HEK293 (cell line): ENCODE results near the gene BRINP2.

Source experiments
- CTCF ChIA-PET: fragments of 350-600 bp; formaldehyde crosslinking; extraction: SDS; loops from one replicate; lab custom pipeline; 2021; ENCODE audit warnings: antibody characterized with exemption; lab: Yijun Ruan, JAX
- POLR2A ChIA-PET: fragments of 300-600 bp; formaldehyde crosslinking; extraction: SDS; loops from one replicate; lab custom pipeline; 2020; ENCODE audit warnings: antibody characterized with exemption, inconsistent platforms; lab: Yijun Ruan, JAX
- H3K27ac ChIP-seq: fragments of 200-500 bp; sonication (Bioruptor generic); 2 replicates; pipeline ENCODE4 v1.5.1; 2014; ENCODE audit warnings: low read depth, low read length, control low read depth, inconsistent platforms; ENCODE audit errors: extremely low read depth
- H3K36me3 ChIP-seq, 2 experiments: fragments of 200-500 bp in 1 of 2; sonication (Bioruptor generic) in 1 of 2; 1 replicate in 1 of 2; 2 replicates in 1 of 2; pipeline ENCODE4 v1.5.1; 2014 to 2017; ENCODE audit warnings: inconsistent platforms in 2 of 2, low read length in 2 of 2; ENCODE audit not compliant: control insufficient read depth in 2 of 2, insufficient read depth in 1 of 2
- H3K4me1 ChIP-seq: fragments of 200-500 bp; sonication (Bioruptor generic); 2 replicates; pipeline ENCODE4 v1.5.1; 2014; ENCODE audit warnings: mild to moderate bottlenecking, low read length, inconsistent platforms; ENCODE audit not compliant: control insufficient read depth, insufficient read depth
- H3K4me3 ChIP-seq: 2 replicates; pipeline ENCODE4 v1.5.1; 2011; ENCODE audit warnings: low read depth, mild to moderate bottlenecking, control low read depth, low read length, moderate library complexity
- H3K9me3 ChIP-seq: fragments of 200-500 bp; sonication (Bioruptor generic); 2 replicates; pipeline ENCODE4 v1.5.1; 2014; ENCODE audit warnings: low read depth, low read length, inconsistent platforms; ENCODE audit not compliant: control insufficient read depth, insufficient read depth
- GFI1B ChIP-seq: fragments of 450-650 bp; formaldehyde crosslinking; IDR thresholded peaks from 2 replicates; pipeline ENCODE4 v1.5.1; 2016; ENCODE audit warnings: missing biosample characterization, missing genetic modification characterization
- KLF1 ChIP-seq: fragments of 450-650 bp; formaldehyde crosslinking; IDR thresholded peaks from 2 replicates; pipeline ENCODE4 v1.5.1; 2016; ENCODE audit warnings: missing biosample characterization, missing genetic modification characterization
- KLF7 ChIP-seq: fragments of 450-650 bp; formaldehyde crosslinking; IDR thresholded peaks from 2 replicates; pipeline ENCODE4 v1.5.1; 2016; ENCODE audit warnings: missing biosample characterization, missing genetic modification characterization, borderline replicate concordance
- OSR2 ChIP-seq: fragments of 450-650 bp; formaldehyde crosslinking; IDR thresholded peaks from 2 replicates; pipeline ENCODE4 v1.5.1; 2016; ENCODE audit warnings: missing biosample characterization, missing genetic modification characterization
- PRDM1 ChIP-seq: fragments of 450-650 bp; formaldehyde crosslinking; IDR thresholded peaks from 2 replicates; pipeline ENCODE4; 2016; ENCODE audit warnings: missing biosample characterization, missing genetic modification characterization
- RBAK ChIP-seq: fragments of 450-650 bp; formaldehyde crosslinking; IDR thresholded peaks from 2 replicates; pipeline ENCODE4 v1.5.1; 2016; ENCODE audit warnings: missing biosample characterization, missing genetic modification characterization
- REST ChIP-seq: fragments of 450-650 bp; formaldehyde crosslinking; IDR thresholded peaks from 2 replicates; pipeline ENCODE4 v1.5.1; 2016; ENCODE audit warnings: missing biosample characterization, missing genetic modification characterization
- YY1 ChIP-seq: fragments of 450-650 bp; formaldehyde crosslinking; IDR thresholded peaks from 2 replicates; pipeline ENCODE4 v1.5.1; 2018; ENCODE audit warnings: missing biosample characterization, missing genetic modification characterization
- ZBTB17 ChIP-seq: fragments of 450-650 bp; formaldehyde crosslinking; IDR thresholded peaks from 2 replicates; pipeline ENCODE4 v1.5.1; 2016; ENCODE audit warnings: missing biosample characterization, missing genetic modification characterization
- ZFP37 ChIP-seq: fragments of 450-650 bp; formaldehyde crosslinking; IDR thresholded peaks from 2 replicates; pipeline ENCODE4 v1.5.1; 2016; ENCODE audit warnings: missing biosample characterization, missing genetic modification characterization
- ZIC2 ChIP-seq: fragments of 450-650 bp; formaldehyde crosslinking; IDR thresholded peaks from 2 replicates; pipeline ENCODE4 v1.5.1; 2016; ENCODE audit warnings: missing biosample characterization, missing genetic modification characterization
- ZNF138 ChIP-seq: fragments of 450-650 bp; formaldehyde crosslinking; IDR thresholded peaks from 2 replicates; pipeline ENCODE4 v1.5.1; 2016; ENCODE audit warnings: missing biosample characterization, missing genetic modification characterization, borderline replicate concordance
- ZNF146 ChIP-seq: fragments of 450-650 bp; formaldehyde crosslinking; IDR thresholded peaks from 2 replicates; pipeline ENCODE4 v1.5.1; 2016; ENCODE audit warnings: missing biosample characterization, missing genetic modification characterization
- ZNF274 ChIP-seq, 2 experiments: fragments of 200-500 bp in 1 of 2; fragments of 450-650 bp in 1 of 2; sonication (Bioruptor generic) in 1 of 2; formaldehyde crosslinking in 1 of 2; IDR thresholded peaks; 2 replicates each; pipeline versions ENCODE4 v1.5.1 to v1.6.1; 2014 to 2016; ENCODE audit warnings: borderline replicate concordance in 1 of 2, inconsistent platforms in 1 of 2, low read length in 1 of 2, missing biosample characterization in 1 of 2, missing genetic modification characterization in 1 of 2
- ZNF324 ChIP-seq: fragments of 450-650 bp; formaldehyde crosslinking; IDR thresholded peaks from 2 replicates; pipeline ENCODE4 v1.5.1; 2016; ENCODE audit warnings: missing biosample characterization, missing genetic modification characterization
- ZNF341 ChIP-seq: fragments of 450-650 bp; formaldehyde crosslinking; IDR thresholded peaks from 2 replicates; pipeline ENCODE4; 2016; ENCODE audit warnings: low read depth, missing biosample characterization, missing genetic modification characterization
- ZNF501 ChIP-seq: fragments of 450-650 bp; formaldehyde crosslinking; IDR thresholded peaks from 2 replicates; pipeline ENCODE4 v1.5.1; 2016; ENCODE audit warnings: missing biosample characterization, missing genetic modification characterization
- ZNF561 ChIP-seq: fragments of 450-650 bp; IDR thresholded peaks from 2 replicates; pipeline ENCODE4 v1.5.1; 2018; ENCODE audit warnings: missing biosample characterization, missing genetic modification characterization, borderline replicate concordance
- ZNF596 ChIP-seq: fragments of 450-650 bp; IDR thresholded peaks from 2 replicates; pipeline ENCODE4 v1.5.0; 2018; ENCODE audit warnings: missing biosample characterization, mild to moderate bottlenecking, missing genetic modification characterization, moderate library complexity
- ZNF707 ChIP-seq: fragments of 450-650 bp; formaldehyde crosslinking; IDR thresholded peaks from 2 replicates; pipeline ENCODE4 v1.5.1; 2016; ENCODE audit warnings: missing biosample characterization, missing genetic modification characterization
- ZNF843 ChIP-seq: fragments of 450-650 bp; formaldehyde crosslinking; IDR thresholded peaks from 2 replicates; pipeline ENCODE4 v1.5.1; 2016; ENCODE audit warnings: missing biosample characterization, missing genetic modification characterization
- ZSCAN16 ChIP-seq: fragments of 450-650 bp; formaldehyde crosslinking; IDR thresholded peaks from 2 replicates; pipeline ENCODE4 v1.5.1; 2016; ENCODE audit warnings: missing biosample characterization, missing genetic modification characterization
- ZSCAN30 ChIP-seq: fragments of 450-650 bp; IDR thresholded peaks from 2 replicates; pipeline ENCODE4 v1.5.1; 2018; ENCODE audit warnings: missing biosample characterization, mild to moderate bottlenecking, missing genetic modification characterization, moderate library complexity
- ZXDB ChIP-seq: fragments of 450-650 bp; formaldehyde crosslinking; IDR thresholded peaks from 2 replicates; pipeline ENCODE4 v1.5.1; 2016; ENCODE audit warnings: missing biosample characterization, missing genetic modification characterization
- TF ChIP-seq, protein P1 (sequence below): fragments of 450-650 bp; formaldehyde crosslinking; IDR thresholded peaks from 2 replicates; pipeline ENCODE4 v1.5.1; 2016; ENCODE audit warnings: missing biosample characterization, missing genetic modification characterization

BRINP2 gene

GRCh38 chr1:177255411-177255810, 84.7 kb downstream of the BRINP2 start (continued):
- TF ChIP-seq, protein P1, sequence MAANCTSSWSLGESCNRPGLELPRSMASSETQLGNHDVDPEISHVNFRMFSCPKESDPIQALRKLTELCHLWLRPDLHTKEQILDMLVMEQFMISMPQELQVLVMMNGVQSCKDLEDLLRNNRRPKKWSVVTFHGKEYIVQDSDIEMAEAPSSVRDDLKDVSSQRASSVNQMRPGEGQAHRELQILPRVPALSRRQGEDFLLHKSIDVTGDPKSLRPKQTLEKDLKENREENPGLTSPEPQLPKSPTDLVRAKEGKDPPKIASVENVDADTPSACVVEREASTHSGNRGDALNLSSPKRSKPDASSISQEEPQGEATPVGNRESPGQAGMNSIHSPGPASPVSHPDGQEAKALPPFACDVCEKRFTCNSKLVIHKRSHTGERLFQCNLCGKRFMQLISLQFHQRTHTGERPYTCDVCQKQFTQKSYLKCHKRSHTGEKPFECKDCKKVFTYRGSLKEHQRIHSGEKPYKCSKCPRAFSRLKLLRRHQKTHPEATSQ (tag by site-specific recombination), result no peak
- no peak for TF ChIP-seq RBAK (tag by site-specific recombination)
- TF ChIP-seq ZSCAN16 (tag by site-specific recombination), result peak; percentile 89
- no peak for TF ChIP-seq ZNF707 (tag by site-specific recombination)
- 0 out of 2 replicates have a peak, but pooled peaks have one; percentile 21 for TF ChIP-seq KLF7
- peak; percentile 51; the same call in 1 of the 2 replicates for TF ChIP-seq ZXDB (tag by site-specific recombination)
- no peak for TF ChIP-seq ZNF274 (IDR thresholded peaks at IDR 0.05; ENCODE audit: low read length)
- no peak for TF ChIP-seq ZNF274 (tag by site-specific recombination; IDR thresholded peaks at IDR 0.05; ENCODE audit: borderline replicate concordance)
- peak; percentile 67; the same call in 1 of the 2 replicates for TF ChIP-seq ZNF324 (tag by site-specific recombination)
- TF ChIP-seq OSR2 (tag by site-specific recombination), result peak; percentile 86
- no peak for TF ChIP-seq ZNF341 (tag by site-specific recombination)
- TF ChIP-seq ZNF146 (tag by site-specific recombination), result peak; percentile 54
- TF ChIP-seq YY1 (tag by site-specific recombination), result no peak
- TF ChIP-seq ZIC2 (tag by site-specific recombination), result 0 out of 2 replicates have a peak, but pooled peaks have one; percentile 20
- TF ChIP-seq GFI1B (tag by site-specific recombination), result peak; percentile 91
- no peak for TF ChIP-seq ZSCAN30 (tag by site-specific recombination)
- TF ChIP-seq ZNF843 (tag by site-specific recombination), result peak; percentile 93
- TF ChIP-seq ZNF561, result peak; percentile 47; the same call in 1 of the 2 replicates
- no peak for TF ChIP-seq KLF1
- TF ChIP-seq PRDM1 (tag by site-specific recombination), result peak; percentile 86
- TF ChIP-seq, all 188 proteins: peak for 54

DNA sequence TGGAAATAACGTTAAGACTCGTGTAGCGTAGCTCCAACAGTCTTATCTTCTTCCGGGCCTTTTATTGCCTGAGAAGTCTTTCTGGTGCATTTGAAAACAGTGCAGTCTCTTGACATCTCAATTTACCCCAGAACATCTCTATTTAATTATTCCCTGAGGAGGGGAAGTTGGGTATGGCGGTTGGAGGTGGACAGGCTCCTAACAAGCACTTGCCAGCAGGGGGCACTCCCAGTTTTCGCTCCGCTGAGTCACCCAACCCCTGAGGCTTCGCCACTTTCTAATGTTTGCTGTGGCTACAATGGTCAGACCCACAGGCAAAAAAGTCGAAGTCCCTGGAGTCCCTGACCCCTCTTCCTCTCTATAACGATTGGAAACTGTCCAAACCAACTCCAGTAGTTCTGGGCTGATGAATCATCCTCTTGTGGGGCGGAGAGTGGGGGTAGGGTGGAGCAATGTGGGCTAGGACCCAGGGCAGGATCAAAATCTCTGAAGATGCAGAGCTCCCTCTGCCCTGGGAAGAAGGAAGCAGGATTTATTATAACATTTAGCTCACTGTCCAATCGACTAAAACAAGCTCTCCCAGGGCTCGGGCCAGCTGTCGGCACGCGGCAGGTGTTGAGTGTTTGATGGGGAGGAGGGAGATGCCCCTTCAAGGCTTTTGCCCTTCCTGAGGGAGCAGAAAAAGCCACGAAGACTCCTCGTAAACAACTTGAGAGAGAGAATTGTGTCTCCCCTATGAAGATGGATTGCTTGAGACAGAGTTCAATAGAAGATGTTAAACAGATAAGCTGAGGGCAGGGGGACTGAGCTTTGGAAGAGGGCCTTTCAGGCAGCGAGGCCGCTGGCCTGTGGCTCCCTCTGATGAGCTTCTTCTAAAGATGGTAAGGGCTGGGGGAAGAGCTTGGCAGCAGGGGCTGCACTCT, 85.7 kb downstream of the BRINP2 start:
- ChIA-PET POLR2A (interaction anchor here (1.5 to 2.2 kb wide), 3 partner anchors 19 to 74 kb away, joined by 3 to 14 read pairs (median 6); no protein-coding TSS in a partner anchor), CTCF (interaction anchor here (0.5 to 3.4 kb wide), 32 partner anchors 9 to 852 kb away, joined by 3 to 44 read pairs (median 4); partner anchors contain the start of gene ASTN1)
- peak overlapping the region; percentile 85 for H3K27ac ChIP-seq
- H3K9me3 ChIP-seq, result no peaks in the 10 kb centered on the region
- no peak overlapping the region for H3K4me3 ChIP-seq
- peaks cover 19% of the 10 kb centered on the region for H3K4me1 ChIP-seq
- H3K36me3 ChIP-seq, result no peaks in the 10 kb centered on the region
- 0 out of 2 replicates have a peak, but pooled peaks have one; percentile 50 for TF ChIP-seq ZFP37 (tag by site-specific recombination)
- TF ChIP-seq ZNF501 (tag by site-specific recombination), result peak; percentile 70; the same call in 1 of the 2 replicates
- peak; percentile 53; the same call in 1 of the 2 replicates for TF ChIP-seq OSR2 (tag by site-specific recombination)
- TF ChIP-seq ZNF138 (tag by site-specific recombination), result no peak
- TF ChIP-seq ZNF596 (tag by site-specific recombination), result 0 out of 2 replicates have a peak, but pooled peaks have one; percentile 25
- TF ChIP-seq KLF1, result no peak
- TF ChIP-seq ZBTB17 (tag by site-specific recombination), result peak; percentile 74
- TF ChIP-seq REST (tag by site-specific recombination), result 0 out of 2 replicates have a peak, but pooled peaks have one; percentile 30
